ENCODE results near the gene CACNA1D. TPM values are rescaled to one million over a fixed set of nuclear protein-coding genes. Genes with fewer than 3 reads are reported as not detected.

The CACNA1D gene
- total and polyA plus RNA-seq, 9 of the 15 experiments (the other 6 are each of a cell fraction or from before 2014, with no cell fraction given): 0.29 TPM; not detected in 8

- TF ChIP-seq MGA (IDR thresholded peaks at IDR 0.05): no peak
- no peak for TF ChIP-seq ETV6 (IDR thresholded peaks at IDR 0.05; ENCODE audit: borderline replicate concordance in 1 of 2, low read depth in 2 of 2, low read length in 1 of 2)
- no peak for TF ChIP-seq ETV6 (CRISPR knock-in tag; IDR thresholded peaks at IDR 0.05; ENCODE audit: borderline replicate concordance)
- TF ChIP-seq RBM15 (IDR thresholded peaks at IDR 0.05; ENCODE audit: insufficient read depth, low read length): no peak
- no peak for TF ChIP-seq MCM5 (IDR thresholded peaks at IDR 0.05; ENCODE audit: low read depth)
- no peak for TF ChIP-seq SP2 (IDR thresholded peaks at IDR 0.05; ENCODE audit: extremely low read depth, low read depth, low read length, poor library complexity, severe bottlenecking)
These were observed 32.3 kb downstream of the CACNA1D start (continued) for GRCh38 chr3:53526704-53527055.

All from K562 (cell line).